GM12878 (cell line): ENCODE measurements around the gene MANBA. TPM values are rescaled to one million over a fixed set of nuclear protein-coding genes. Genes with fewer than 3 reads are reported as not detected.

Experiments used
- ATAC-seq: fragments of 200-7000 bp; cut with Tn5 transposase; 3 replicates; pipeline ENCODE4 v1.9.1; 2020; ENCODE audit warnings: mild to moderate bottlenecking, moderate library complexity
- BruUV-seq: library from RNA; stranded (reverse); fragments of 400-500 nt; replicated peaks from 2 replicates; lab custom pipeline; 2021; lab: Mats Ljungman, UMichigan
- CTCF ChIA-PET: fragments of 300-600 bp; sonication (Branson Sonifier 250); formaldehyde crosslinking; extraction: SDS; loops from one replicate; lab custom pipeline; 2021; ENCODE audit warnings: inconsistent platforms; lab: Yijun Ruan, JAX
- POLR2A ChIA-PET: fragments of 350-600 bp; formaldehyde crosslinking; extraction: SDS; loops from one replicate; lab custom pipeline; 2021; ENCODE audit warnings: inconsistent platforms; lab: Charles Lee
- RAD21 ChIA-PET: fragments of 300-600 bp; sonication (Branson Sonifier 250); formaldehyde crosslinking; loops from one replicate; lab custom pipeline; 2023; ENCODE audit warnings: antibody characterized with exemption; ENCODE audit not compliant: unreplicated experiment; lab: Charles Lee
- SMC1A ChIA-PET: fragments of 300-600 bp; sonication (Branson Sonifier 250); formaldehyde crosslinking; loops from one replicate; lab custom pipeline; 2023; ENCODE audit not compliant: unreplicated experiment, uncharacterized antibody; lab: Charles Lee
- DNase-seq: peaks from one replicate; pipeline ENCODE4 v3.0.0-alpha.2; 2011; ENCODE audit warnings: low read depth, low spot score
- FAIRE-seq: peaks from 3 replicates; lab custom pipeline; 2011; peaks lifted over from hg19 to GRCh38; lab: Jason Lieb, UNC
- H2AFZ ChIP-seq: 2 replicates; pipeline ENCODE4 v1.6.0; 2011; ENCODE audit warnings: low read depth, low read length, control low read depth; ENCODE audit not compliant: control insufficient read depth
- H3K27ac ChIP-seq: 2 replicates; pipeline ENCODE4 v1.5.1; 2011; ENCODE audit warnings: control low read depth; ENCODE audit not compliant: control insufficient read depth, insufficient read depth
- H3K27me3 ChIP-seq, 2 experiments: replicated peaks in 1 of 2; 2 replicates each; pipeline versions ENCODE4 v1.6.0 to v1.6.1; 2011; ENCODE audit warnings: low read length in 1 of 2; ENCODE audit not compliant: control insufficient read depth in 2 of 2, insufficient read depth in 2 of 2
- H3K36me3 ChIP-seq, 2 experiments: 2 replicates each; pipeline ENCODE4 v1.5.1; 2011; ENCODE audit warnings: low read length in 1 of 2; ENCODE audit not compliant: control insufficient read depth in 2 of 2, insufficient read depth in 2 of 2
- H3K4me1 ChIP-seq: 2 replicates; pipeline ENCODE4 v1.6.1; 2011; ENCODE audit warnings: mild to moderate bottlenecking, low read length, moderate library complexity, mixed read lengths; ENCODE audit not compliant: control insufficient read depth, insufficient read depth
- H3K4me2 ChIP-seq: 2 replicates; pipeline ENCODE4 v1.6.0; 2011; ENCODE audit warnings: control low read depth; ENCODE audit not compliant: control insufficient read depth, insufficient read depth
- H3K4me3 ChIP-seq: fragments of 200-600 bp; sonication (generic); 2 replicates; pipeline ENCODE4 v1.5.1; 2016
- H3K79me2 ChIP-seq: 2 replicates; pipeline ENCODE4 v1.6.0; 2011; ENCODE audit warnings: low read length; ENCODE audit not compliant: control insufficient read depth, insufficient read depth
- H3K9ac ChIP-seq: 2 replicates; pipeline ENCODE4 v1.8.0; 2011; ENCODE audit warnings: low read length, control low read depth, mixed read lengths; ENCODE audit not compliant: control insufficient read depth, insufficient read depth
- H3K9me3 ChIP-seq: replicated peaks from 3 replicates; pipeline ENCODE4 v1.5.1; 2011; ENCODE audit warnings: mild to moderate bottlenecking, low read length; ENCODE audit not compliant: control insufficient read depth, insufficient read depth
- H4K20me1 ChIP-seq: 2 replicates; pipeline ENCODE4 v1.6.0; 2011; ENCODE audit not compliant: control insufficient read depth, insufficient read depth
- CHD2 ChIP-seq: IDR thresholded peaks from 2 replicates; pipeline ENCODE4 v1.6.1; 2011; ENCODE audit warnings: low read depth, low read length, improper control_type of control experiment, borderline replicate concordance
- ELK1 ChIP-seq: IDR thresholded peaks from 2 replicates; pipeline ENCODE4 v1.6.1; 2012; ENCODE audit warnings: low read depth, low read length, improper control_type of control experiment
- ESRRA ChIP-seq: IDR thresholded peaks from 2 replicates; pipeline ENCODE4 v1.6.1; 2012; ENCODE audit warnings: mild to moderate bottlenecking, low read length, improper control_type of control experiment
- LARP7 ChIP-seq: fragments of 450-650 bp; IDR thresholded peaks from 2 replicates; pipeline ENCODE4 v1.6.1; 2017; ENCODE audit warnings: mild to moderate bottlenecking
- NFXL1 ChIP-seq: fragments of 450-650 bp; IDR thresholded peaks from 2 replicates; pipeline ENCODE4 v1.6.1; 2017; ENCODE audit warnings: antibody characterized with exemption, mild to moderate bottlenecking, borderline replicate concordance
- POLR2A ChIP-seq: IDR thresholded peaks from 2 replicates; pipeline ENCODE4 v1.6.1; 2011; ENCODE audit warnings: low read depth, mild to moderate bottlenecking, low read length
- TARDBP ChIP-seq: IDR thresholded peaks from 2 replicates; pipeline ENCODE4 v1.6.1; 2016; ENCODE audit warnings: borderline replicate concordance
- TCF7 ChIP-seq: IDR thresholded peaks from 2 replicates; pipeline ENCODE4 v1.6.1; 2014; ENCODE audit warnings: antibody characterized with exemption, borderline replicate concordance
- USF2 ChIP-seq: IDR thresholded peaks from 2 replicates; pipeline ENCODE4 v1.6.1; 2011; ENCODE audit warnings: low read depth, low read length, improper control_type of control experiment, borderline replicate concordance
- WGBS: methylation state at CpG from one replicate; pipeline ENCODE4 v1.1.6; 2016; ENCODE audit warnings: low lambda C conversion rate; ENCODE audit not compliant: insufficient replicate concordance, insufficient coverage; ENCODE audit errors: missing lambda C conversion rate; 5-methylcytosine and 5-hydroxymethylcytosine counted together
- in situ Hi-C: fragments of 300-500 bp; cut with MboI; formaldehyde crosslinking; loops from 9 replicates; pipeline ENCODE4 v1.14.3; 2018; ENCODE audit warnings: mixed read lengths
- intact Hi-C: fragments of 100-400 bp; cut with micrococcal nuclease; formaldehyde crosslinking; loops from one replicate; pipeline ENCODE4 v1.14.2; 2022; ENCODE audit not compliant: unreplicated experiment
- polyA plus RNA-seq, 11 experiments: library from polyadenylated mRNA; depleted of rRNA in 4 of 11; unstranded in 6 of 11; stranded (reverse) in 5 of 11; fragments of >200 nt; fragmentation: Nextera tagmentation in 4 of 11; fragmentation: Illumina TruSeq in 1 of 11; extraction: Ambion mirVana in 4 of 11; extraction: Trizol in 1 of 11; gene quantifications; 1 replicate in 1 of 11; 2 replicates in 10 of 11; pipeline versions ENCODE4 v1.2.1 to v1.2.3, GENCODE V29; 2011 to 2016; ENCODE audit warnings: inconsistent platforms in 2 of 11, missing spikeins in 2 of 11, low read depth in 1 of 11
- total RNA-seq, 4 experiments: library from RNA; depleted of rRNA in 3 of 4; stranded (reverse); fragments of >200 nt in 3 of 4; fragmentation: Illumina TruSeq in 1 of 4; extraction: Trizol in 1 of 4; gene quantifications; 2 replicates each; pipeline versions ENCODE4 v1.2.1 to v1.2.3, GENCODE V29; 2013 to 2021

MANBA gene
- total and polyA plus RNA-seq, 10 of the 15 experiments (the other 5 are each of a cell fraction or from before 2014, with no cell fraction given), result 3.8 to 19.0 (median 12.5) TPM

- TF ChIP-seq ELK1, result no peak
Observed at GRCh38 chr4:102761906-102762305, 1.1 kb upstream of the MANBA start (continued).

DNA sequence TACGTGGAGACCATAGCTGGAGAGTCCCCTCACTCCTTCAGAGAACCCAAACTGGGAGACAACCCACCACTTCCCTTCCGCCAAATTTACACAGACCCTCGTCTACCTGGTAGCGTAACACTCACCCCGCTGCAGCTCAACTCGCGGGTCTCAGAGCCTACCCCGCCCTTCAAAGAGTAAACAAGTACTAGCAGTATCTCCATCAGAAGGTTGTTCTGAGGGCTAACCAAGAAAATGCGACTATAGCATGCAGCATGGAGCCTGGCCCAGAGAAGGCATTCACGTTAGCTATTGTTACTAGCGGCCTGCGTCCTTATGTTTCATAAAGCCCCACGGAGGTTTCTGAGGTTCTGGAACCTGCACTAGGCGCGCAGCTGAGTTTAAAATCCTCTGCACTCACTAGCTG, 531 bp upstream of the MANBA start:
- BruUV-seq, result no TSS peak
- in situ Hi-C loops, result no loop called here
- H3K36me3 ChIP-seq, result no peaks in the 10 kb centered on the region
- RAD21 ChIA-PET, result interaction anchor here (0.6 to 2.1 kb wide), 17 partner anchors 27 to 330 kb away, joined by 3 to 27 read pairs (median 3); partner anchors contain the start of gene UBE2D3
- CTCF ChIA-PET, result interaction anchor here (0.7 to 1.5 kb wide), 10 partner anchors 12 to 416 kb away, joined by 3 to 6 read pairs (median 3); partner anchors contain the start of genes SLC39A8 and UBE2D3
- 28% methylated on average over 14 of the region's 15 CpGs for whole genome bisulfite sequencing
- H3K4me3 ChIP-seq, result peak overlapping the region; percentile 98
- peak overlapping the region; percentile 99 for H2AFZ ChIP-seq
- H3K9me3 ChIP-seq, result no peaks in the 10 kb centered on the region; the same call in 2 of the 3 replicates
- H4K20me1 ChIP-seq, result no peaks in the 10 kb centered on the region
- intact Hi-C loops, result loop anchor here (5.0 kb wide), 1 partner anchor 106 kb away; the partner anchor contains the start of gene CISD2
- SMC1A ChIA-PET, result interaction anchor here (0.8 to 2.0 kb wide), 16 partner anchors 11 to 143 kb away, joined by 3 to 12 read pairs (median 4); partner anchors contain the start of gene UBE2D3
- TF ChIP-seq ESRRA (no peak), TCF7 (no peak), LARP7 (no peak), NFXL1 (no peak), USF2 (no peak), TARDBP (no peak), POLR2A (no peak), CHD2 (no peak)
- ATAC-seq (peak; percentile 7), DNase-seq (no peak), FAIRE-seq (no peak)
- peak overlapping the region; percentile 75 for H3K4me2 ChIP-seq
- H3K27me3 ChIP-seq, result no peaks in the 10 kb centered on the region
- no peak overlapping the region for H3K27ac ChIP-seq
- peaks cover 42% of the 10 kb centered on the region for H3K79me2 ChIP-seq
- no peaks in the 10 kb centered on the region; the same call in 1 of the 2 replicates for H3K4me1 ChIP-seq
- H3K9ac ChIP-seq, result peak overlapping the region; percentile 88
- POLR2A ChIA-PET, result interaction anchor here (0.6 to 2.2 kb wide), 22 partner anchors 9 to 258 kb away, joined by 3 to 11 read pairs (median 4); partner anchors contain the start of genes CISD2, SLC9B1 and UBE2D3
